BLaER1 (cell line): Measurements from ENCODE around the gene PDE8A.

Experiments used
- H3K27ac ChIP-seq: shearing (Covaris generic); formaldehyde crosslinking; 2 replicates; pipeline ENCODE4 v1.8.1; 2022
- H3K27me3 ChIP-seq: shearing (Covaris generic); formaldehyde crosslinking; 2 replicates; pipeline ENCODE4 v1.8.1; 2022
- H3K36me3 ChIP-seq: shearing (Covaris generic); formaldehyde crosslinking; 2 replicates; pipeline ENCODE4 v1.8.1; 2022
- H3K4me1 ChIP-seq: shearing (Covaris generic); formaldehyde crosslinking; 2 replicates; pipeline ENCODE4 v1.8.1; 2022
- H3K4me2 ChIP-seq: shearing (Covaris generic); formaldehyde crosslinking; 2 replicates; pipeline ENCODE4 v1.8.1; 2022
- H3K4me3 ChIP-seq: shearing (Covaris generic); formaldehyde crosslinking; 2 replicates; pipeline ENCODE4 v1.8.1; 2022
- H3K9ac ChIP-seq: shearing (Covaris generic); formaldehyde crosslinking; 2 replicates; pipeline ENCODE4 v1.8.1; 2022
- H3K9me3 ChIP-seq: shearing (Covaris generic); formaldehyde crosslinking; 2 replicates; pipeline ENCODE4 v1.8.1; 2022
- H4K20me1 ChIP-seq: shearing (Covaris generic); formaldehyde crosslinking; 2 replicates; pipeline ENCODE4 v1.8.1; 2022
- Cebpa-rat ChIP-seq: shearing (Covaris generic); IDR thresholded peaks from 2 replicates; pipeline ENCODE4 v1.8.1; 2022

Gene PDE8A

DNA sequence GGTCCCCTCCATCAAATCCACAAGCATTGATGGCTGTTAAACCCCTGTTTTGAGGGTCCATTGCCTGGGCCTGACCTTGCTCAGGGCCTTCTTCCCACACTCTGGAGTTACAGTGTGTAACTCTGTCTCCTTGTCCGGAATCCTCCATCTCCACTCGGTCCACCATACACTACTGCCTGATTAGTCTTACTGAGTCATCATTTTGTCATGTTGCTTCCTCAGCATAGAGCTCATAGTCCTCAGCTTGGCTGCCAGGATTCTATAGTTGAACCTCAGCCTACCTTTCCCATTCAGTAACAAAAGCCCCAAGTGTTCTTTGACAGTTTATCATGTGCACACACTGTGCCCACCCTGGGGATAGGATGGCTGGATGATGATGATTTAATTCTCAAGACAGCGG is 113.0 kb downstream of the PDE8A start:
- no peaks in the 10 kb centered on the region for H3K4me1 ChIP-seq
- H3K27me3 ChIP-seq = no peaks in the 10 kb centered on the region
- no peak overlapping the region for H3K4me2 ChIP-seq
- no peak for TF ChIP-seq Cebpa-rat
- no peaks in the 10 kb centered on the region for H4K20me1 ChIP-seq
- H3K36me3 ChIP-seq = peaks cover 48% of the 10 kb centered on the region
- H3K9me3 ChIP-seq = no peaks in the 10 kb centered on the region
- no peak overlapping the region for H3K4me3 ChIP-seq
- no peak overlapping the region for H3K27ac ChIP-seq
- no peak overlapping the region for H3K9ac ChIP-seq

DNA sequence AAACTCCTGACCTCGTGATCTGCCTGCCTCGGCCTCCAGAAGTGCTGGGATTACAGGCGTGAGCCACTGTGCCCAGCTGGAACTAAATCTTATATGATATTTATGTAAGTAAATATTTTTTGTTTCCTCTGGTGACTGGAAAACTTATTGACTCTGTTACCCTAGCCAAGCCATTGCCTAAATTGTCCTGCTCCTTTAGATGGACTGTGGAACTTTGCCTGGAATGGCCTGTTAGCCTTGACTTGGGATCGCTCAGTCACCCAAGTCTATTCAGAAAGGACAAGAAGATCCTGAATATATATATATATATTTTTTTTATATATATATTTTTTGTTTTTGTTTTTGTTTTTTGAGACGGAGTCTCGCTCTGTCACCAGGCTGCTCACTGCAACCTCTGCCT is 113.9 kb downstream of the PDE8A start:
- peaks cover 48% of the 10 kb centered on the region for H3K36me3 ChIP-seq
- H3K9me3 ChIP-seq = no peaks in the 10 kb centered on the region
- H3K4me1 ChIP-seq = peaks cover 5% of the 10 kb centered on the region; the same call in 1 of the 2 replicates
- no peak for TF ChIP-seq Cebpa-rat
- no peak overlapping the region for H3K4me3 ChIP-seq
- H3K27me3 ChIP-seq = no peaks in the 10 kb centered on the region
- no peak overlapping the region for H3K27ac ChIP-seq
- H3K4me2 ChIP-seq = no peak overlapping the region
- H3K9ac ChIP-seq = no peak overlapping the region
- H4K20me1 ChIP-seq = no peaks in the 10 kb centered on the region

GRCh38 chr15:85097250-85097649 is 115.6 kb downstream of the PDE8A start:
- no peaks in the 10 kb centered on the region for H3K9me3 ChIP-seq
- no peak overlapping the region for H3K27ac ChIP-seq
- no peak overlapping the region for H3K4me3 ChIP-seq
- H3K4me2 ChIP-seq = no peak overlapping the region
- no peaks in the 10 kb centered on the region for H3K27me3 ChIP-seq
- no peak overlapping the region for H3K9ac ChIP-seq
- no peak for TF ChIP-seq Cebpa-rat
- H3K4me1 ChIP-seq = peaks cover 7% of the 10 kb centered on the region; the same call in 1 of the 2 replicates
- no peaks in the 10 kb centered on the region for H4K20me1 ChIP-seq
- H3K36me3 ChIP-seq = peaks cover 41% of the 10 kb centered on the region

DNA sequence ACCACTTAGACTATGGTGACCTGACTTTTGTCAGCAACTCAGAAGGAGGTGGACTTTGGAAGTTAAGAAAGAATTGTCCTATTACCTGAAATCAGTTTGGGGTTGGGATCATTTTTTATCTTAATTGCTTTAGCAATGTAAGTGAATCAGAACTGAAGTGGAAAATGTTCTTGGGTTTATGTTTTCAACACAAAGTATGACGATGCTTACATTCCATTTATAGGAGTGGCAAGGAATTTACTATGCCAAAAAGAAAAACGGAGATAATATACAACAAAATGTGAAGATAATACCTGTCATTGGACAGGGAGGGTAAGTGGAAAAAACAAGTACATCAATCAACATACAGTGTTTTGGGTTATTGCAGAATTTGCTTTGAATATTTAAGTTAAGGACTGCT is 116.1 kb downstream of the PDE8A start:
- no peak overlapping the region for H3K4me3 ChIP-seq
- no peak overlapping the region for H3K9ac ChIP-seq
- no peak overlapping the region for H3K27ac ChIP-seq
- H3K9me3 ChIP-seq = no peaks in the 10 kb centered on the region
- H3K36me3 ChIP-seq = peaks cover 36% of the 10 kb centered on the region
- no peak for TF ChIP-seq Cebpa-rat
- H3K27me3 ChIP-seq = no peaks in the 10 kb centered on the region
- H4K20me1 ChIP-seq = no peaks in the 10 kb centered on the region
- H3K4me2 ChIP-seq = no peak overlapping the region
- H3K4me1 ChIP-seq = peaks cover 7% of the 10 kb centered on the region; the same call in 1 of the 2 replicates

GRCh38 chr15:85099195-85099803 is 117.6 kb downstream of the PDE8A start:
- no peak overlapping the region for H3K4me2 ChIP-seq
- no peaks in the 10 kb centered on the region for H4K20me1 ChIP-seq
- H3K9me3 ChIP-seq = no peaks in the 10 kb centered on the region
- H3K4me1 ChIP-seq = peaks cover 7% of the 10 kb centered on the region; the same call in 1 of the 2 replicates
- H3K36me3 ChIP-seq = peaks cover 21% of the 10 kb centered on the region
- H3K9ac ChIP-seq = no peak overlapping the region
- no peak overlapping the region for H3K27ac ChIP-seq
- no peak for TF ChIP-seq Cebpa-rat
- H3K27me3 ChIP-seq = no peaks in the 10 kb centered on the region
- H3K4me3 ChIP-seq = no peak overlapping the region

GRCh38 chr15:85100186-85100937 is 118.7 kb downstream of the PDE8A start:
- Histone ChIP-seq H3K4me2 (0 out of 2 replicates have a peak overlapping the region, but pooled peaks have one; percentile 4), H3K9me3 (no peaks in the 10 kb centered on the region), H3K4me1 (peaks cover 7% of the 10 kb centered on the region; the same call in 1 of the 2 replicates), H3K9ac (no peak overlapping the region), H3K27me3 (no peaks in the 10 kb centered on the region), H3K36me3 (peaks cover 21% of the 10 kb centered on the region), H3K27ac (no peak overlapping the region), H3K4me3 (no peak overlapping the region), H4K20me1 (no peaks in the 10 kb centered on the region)
- TF ChIP-seq Cebpa-rat = no peak

GRCh38 chr15:85104584-85104983 is 122.9 kb downstream of the PDE8A start:
- Histone ChIP-seq H3K9ac (no peak overlapping the region), H3K4me1 (peaks cover 7% of the 10 kb centered on the region; the same call in 1 of the 2 replicates), H3K4me2 (no peak overlapping the region), H3K36me3 (no peaks in the 10 kb centered on the region), H3K9me3 (no peaks in the 10 kb centered on the region), H4K20me1 (no peaks in the 10 kb centered on the region), H3K4me3 (no peak overlapping the region), H3K27ac (no peak overlapping the region), H3K27me3 (no peaks in the 10 kb centered on the region)
- no peak for TF ChIP-seq Cebpa-rat

DNA sequence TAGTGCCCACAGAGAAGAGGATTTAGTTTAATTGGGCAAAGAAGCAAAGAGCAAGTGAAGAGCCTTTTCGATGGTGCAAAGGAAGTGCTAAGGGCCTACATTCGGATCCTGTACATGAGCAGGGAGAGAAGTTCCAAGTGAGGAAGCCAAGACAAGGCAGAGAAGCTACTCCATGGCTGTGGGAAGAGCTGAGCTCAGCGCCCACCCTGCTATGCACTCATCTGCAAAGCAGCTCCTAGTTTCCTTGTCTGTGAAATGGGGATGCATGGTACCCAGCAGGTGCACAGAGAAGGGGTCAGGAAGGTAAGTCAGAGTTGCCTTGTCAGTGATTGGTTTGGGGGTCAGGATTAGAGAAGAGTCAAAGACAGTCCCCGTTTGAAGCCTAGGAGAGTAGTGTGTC is 126.5 kb downstream of the PDE8A start:
- no peaks in the 10 kb centered on the region for H3K27me3 ChIP-seq
- no peaks in the 10 kb centered on the region for H3K9me3 ChIP-seq
- peaks cover 7% of the 10 kb centered on the region; the same call in 1 of the 2 replicates for H3K36me3 ChIP-seq
- no peak overlapping the region for H3K4me3 ChIP-seq
- H3K9ac ChIP-seq = no peak overlapping the region
- TF ChIP-seq Cebpa-rat = no peak
- H3K4me2 ChIP-seq = no peak overlapping the region
- no peaks in the 10 kb centered on the region for H4K20me1 ChIP-seq
- no peaks in the 10 kb centered on the region for H3K4me1 ChIP-seq
- H3K27ac ChIP-seq = no peak overlapping the region

DNA sequence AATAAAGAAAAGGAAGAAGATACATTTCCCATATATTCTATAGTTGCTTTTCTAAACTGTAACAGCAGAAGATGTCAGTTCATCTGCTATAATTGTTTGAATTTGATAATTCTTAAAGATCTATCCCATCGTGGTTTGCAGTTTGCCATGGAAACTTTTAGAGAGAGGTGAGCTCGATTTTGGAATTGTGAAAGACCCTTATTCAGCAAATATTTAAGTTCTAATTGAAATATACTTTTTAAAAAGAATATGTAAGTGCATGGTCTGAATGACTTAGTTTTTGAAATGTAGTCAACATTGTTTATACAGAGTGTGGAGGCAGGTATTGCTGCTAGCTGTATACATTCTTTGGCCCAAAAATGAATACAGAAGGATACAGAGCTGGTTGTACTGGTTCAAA is 127.7 kb downstream of the PDE8A start:
- H3K9me3 ChIP-seq = no peaks in the 10 kb centered on the region
- H3K4me2 ChIP-seq = no peak overlapping the region
- H3K27ac ChIP-seq = no peak overlapping the region
- no peak overlapping the region for H3K4me3 ChIP-seq
- no peaks in the 10 kb centered on the region for H4K20me1 ChIP-seq
- no peaks in the 10 kb centered on the region for H3K4me1 ChIP-seq
- TF ChIP-seq Cebpa-rat = no peak
- no peak overlapping the region for H3K9ac ChIP-seq
- H3K36me3 ChIP-seq = peaks cover 19% of the 10 kb centered on the region; the same call in 1 of the 2 replicates
- H3K27me3 ChIP-seq = no peaks in the 10 kb centered on the region

DNA sequence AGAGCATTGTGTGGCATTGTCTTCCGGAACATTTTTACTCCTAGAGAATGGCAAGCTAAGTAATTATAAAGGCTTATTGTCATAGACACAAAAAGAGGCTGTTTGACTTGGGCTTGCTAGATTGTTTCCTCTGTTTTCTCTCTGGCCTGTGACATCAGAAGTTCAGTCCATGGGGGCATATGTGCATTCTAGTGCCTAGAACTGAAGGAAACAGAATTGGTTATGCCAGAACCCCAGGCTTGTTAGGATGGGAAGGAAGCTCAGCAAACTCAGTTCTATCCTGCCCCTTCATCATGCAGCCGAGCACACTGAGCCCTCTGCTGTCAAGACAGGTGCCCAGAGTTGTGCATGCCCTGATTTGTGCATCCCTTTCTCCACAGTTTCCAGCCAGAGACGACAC is 131.3 kb downstream of the PDE8A start:
- no peaks in the 10 kb centered on the region for H3K27me3 ChIP-seq
- no peak overlapping the region for H3K9ac ChIP-seq
- no peaks in the 10 kb centered on the region for H3K4me1 ChIP-seq
- no peak for TF ChIP-seq Cebpa-rat
- H3K36me3 ChIP-seq = peaks cover 46% of the 10 kb centered on the region; the same call in 1 of the 2 replicates
- H3K27ac ChIP-seq = no peak overlapping the region
- no peak overlapping the region for H3K4me2 ChIP-seq
- H3K9me3 ChIP-seq = no peaks in the 10 kb centered on the region
- no peaks in the 10 kb centered on the region for H4K20me1 ChIP-seq
- no peak overlapping the region for H3K4me3 ChIP-seq
